GM12878 (cell line): Measurements from ENCODE around the gene IL27RA. TPM values are rescaled to one million over a fixed set of nuclear protein-coding genes. Genes with fewer than 3 reads are reported as not detected.

ENCODE experiments used
- ATAC-seq: fragments of 200-7000 bp; cut with Tn5 transposase; 3 replicates; pipeline ENCODE4 v1.9.1; 2020; ENCODE audit warnings: mild to moderate bottlenecking, moderate library complexity
- BruUV-seq: library from RNA; stranded (reverse); fragments of 400-500 nt; replicated peaks from 2 replicates; lab custom pipeline; 2021; lab: Mats Ljungman, UMichigan
- CTCF ChIA-PET: fragments of 300-600 bp; sonication (Branson Sonifier 250); formaldehyde crosslinking; extraction: SDS; loops from one replicate; lab custom pipeline; 2021; ENCODE audit warnings: inconsistent platforms; lab: Yijun Ruan, JAX
- POLR2A ChIA-PET: fragments of 350-600 bp; formaldehyde crosslinking; extraction: SDS; loops from one replicate; lab custom pipeline; 2021; ENCODE audit warnings: inconsistent platforms; lab: Charles Lee
- RAD21 ChIA-PET: fragments of 300-600 bp; sonication (Branson Sonifier 250); formaldehyde crosslinking; loops from one replicate; lab custom pipeline; 2023; ENCODE audit warnings: antibody characterized with exemption; ENCODE audit not compliant: unreplicated experiment; lab: Charles Lee
- SMC1A ChIA-PET: fragments of 300-600 bp; sonication (Branson Sonifier 250); formaldehyde crosslinking; loops from one replicate; lab custom pipeline; 2023; ENCODE audit not compliant: unreplicated experiment, uncharacterized antibody; lab: Charles Lee
- DNase-seq: peaks from one replicate; pipeline ENCODE4 v3.0.0-alpha.2; 2011; ENCODE audit warnings: low read depth, low spot score
- FAIRE-seq: peaks from 3 replicates; lab custom pipeline; 2011; peaks lifted over from hg19 to GRCh38; lab: Jason Lieb, UNC
- H2AFZ ChIP-seq: 2 replicates; pipeline ENCODE4 v1.6.0; 2011; ENCODE audit warnings: low read depth, low read length, control low read depth; ENCODE audit not compliant: control insufficient read depth
- H3K27ac ChIP-seq: 2 replicates; pipeline ENCODE4 v1.5.1; 2011; ENCODE audit warnings: control low read depth; ENCODE audit not compliant: control insufficient read depth, insufficient read depth
- H3K27me3 ChIP-seq, 2 experiments: replicated peaks in 1 of 2; 2 replicates each; pipeline versions ENCODE4 v1.6.0 to v1.6.1; 2011; ENCODE audit warnings: low read length in 1 of 2; ENCODE audit not compliant: control insufficient read depth in 2 of 2, insufficient read depth in 2 of 2
- H3K36me3 ChIP-seq, 2 experiments: 2 replicates each; pipeline ENCODE4 v1.5.1; 2011; ENCODE audit warnings: low read length in 1 of 2; ENCODE audit not compliant: control insufficient read depth in 2 of 2, insufficient read depth in 2 of 2
- H3K4me1 ChIP-seq: 2 replicates; pipeline ENCODE4 v1.6.1; 2011; ENCODE audit warnings: mild to moderate bottlenecking, low read length, moderate library complexity, mixed read lengths; ENCODE audit not compliant: control insufficient read depth, insufficient read depth
- H3K4me2 ChIP-seq: 2 replicates; pipeline ENCODE4 v1.6.0; 2011; ENCODE audit warnings: control low read depth; ENCODE audit not compliant: control insufficient read depth, insufficient read depth
- H3K4me3 ChIP-seq: fragments of 200-600 bp; sonication (generic); 2 replicates; pipeline ENCODE4 v1.5.1; 2016
- H3K79me2 ChIP-seq: 2 replicates; pipeline ENCODE4 v1.6.0; 2011; ENCODE audit warnings: low read length; ENCODE audit not compliant: control insufficient read depth, insufficient read depth
- H3K9ac ChIP-seq: 2 replicates; pipeline ENCODE4 v1.8.0; 2011; ENCODE audit warnings: low read length, control low read depth, mixed read lengths; ENCODE audit not compliant: control insufficient read depth, insufficient read depth
- H3K9me3 ChIP-seq: replicated peaks from 3 replicates; pipeline ENCODE4 v1.5.1; 2011; ENCODE audit warnings: mild to moderate bottlenecking, low read length; ENCODE audit not compliant: control insufficient read depth, insufficient read depth
- H4K20me1 ChIP-seq: 2 replicates; pipeline ENCODE4 v1.6.0; 2011; ENCODE audit not compliant: control insufficient read depth, insufficient read depth
- MXI1 ChIP-seq: fragments of 150-350 bp; IDR thresholded peaks from 2 replicates; pipeline ENCODE4 v1.6.1; 2011; ENCODE audit warnings: low read depth, mild to moderate bottlenecking, inconsistent platforms, low read length, improper control_type of control experiment
- WGBS: methylation state at CpG from one replicate; pipeline ENCODE4 v1.1.6; 2016; ENCODE audit warnings: low lambda C conversion rate; ENCODE audit not compliant: insufficient replicate concordance, insufficient coverage; ENCODE audit errors: missing lambda C conversion rate; 5-methylcytosine and 5-hydroxymethylcytosine counted together
- in situ Hi-C: fragments of 300-500 bp; cut with MboI; formaldehyde crosslinking; loops from 9 replicates; pipeline ENCODE4 v1.14.3; 2018; ENCODE audit warnings: mixed read lengths
- intact Hi-C: fragments of 100-400 bp; cut with micrococcal nuclease; formaldehyde crosslinking; loops from one replicate; pipeline ENCODE4 v1.14.2; 2022; ENCODE audit not compliant: unreplicated experiment
- polyA plus RNA-seq, 11 experiments: library from polyadenylated mRNA; depleted of rRNA in 4 of 11; unstranded in 6 of 11; stranded (reverse) in 5 of 11; fragments of >200 nt; fragmentation: Nextera tagmentation in 4 of 11; fragmentation: Illumina TruSeq in 1 of 11; extraction: Ambion mirVana in 4 of 11; extraction: Trizol in 1 of 11; gene quantifications; 1 replicate in 1 of 11; 2 replicates in 10 of 11; pipeline versions ENCODE4 v1.2.1 to v1.2.3, GENCODE V29; 2011 to 2016; ENCODE audit warnings: inconsistent platforms in 2 of 11, missing spikeins in 2 of 11, low read depth in 1 of 11
- total RNA-seq, 4 experiments: library from RNA; depleted of rRNA in 3 of 4; stranded (reverse); fragments of >200 nt in 3 of 4; fragmentation: Illumina TruSeq in 1 of 4; extraction: Trizol in 1 of 4; gene quantifications; 2 replicates each; pipeline versions ENCODE4 v1.2.1 to v1.2.3, GENCODE V29; 2013 to 2021
- TF ChIP-seq, protein P1 (sequence below), 3 experiments: IDR thresholded peaks in 2 of 3; conservative IDR thresholded peaks in 1 of 3; 2 replicates each; pipeline ENCODE4 v1.5.1; 2011; ENCODE audit warnings: low read depth in 3 of 3, low read length in 3 of 3, mild to moderate bottlenecking in 3 of 3, control low read depth in 2 of 3, moderate library complexity in 2 of 3, inconsistent platforms in 1 of 3, mixed read lengths in 1 of 3; ENCODE audit not compliant: control insufficient read depth in 2 of 3, insufficient read depth in 1 of 3; ENCODE audit errors: extremely low read depth in 1 of 3

Gene IL27RA
- total and polyA plus RNA-seq, 10 of the 15 experiments (the other 5 are each of a cell fraction or from before 2014, with no cell fraction given), result 8.4 to 63.5 (median 41.2) TPM

GRCh38 chr19:14058182-14059092 is 26.9 kb downstream of the IL27RA start:
- WGBS, result 15% methylated on average over 13 of the region's 17 CpGs
- no peak for ATAC-seq
- POLR2A ChIA-PET, result interaction anchor here (0.6 to 1.0 kb wide), 3 partner anchors 9 to 103 kb away, joined by 3 to 4 read pairs (median 3); no protein-coding TSS in a partner anchor

More at GRCh38 chr19:14058182-14059092, 26.9 kb downstream of the IL27RA start:
- Histone ChIP-seq H4K20me1 (no peaks in the 10 kb centered on the region; the same call in 1 of the 2 replicates), H3K4me1 (no peaks in the 10 kb centered on the region), H3K4me3 (no peak overlapping the region), H3K9me3 (no peaks in the 10 kb centered on the region)
- intact Hi-C loops (no loop called here), in situ Hi-C loops (loop anchor here (25.0 kb wide), 1 partner anchor 771 kb away; no protein-coding TSS in a partner anchor)
- CTCF ChIA-PET, result interaction anchor here (0.8 to 5.3 kb wide), 35 partner anchors 11 to 628 kb away, joined by 3 to 110 read pairs (median 4); partner anchors contain the start of genes ASF1B, IL27RA and MISP3
- TF ChIP-seq, protein P1, sequence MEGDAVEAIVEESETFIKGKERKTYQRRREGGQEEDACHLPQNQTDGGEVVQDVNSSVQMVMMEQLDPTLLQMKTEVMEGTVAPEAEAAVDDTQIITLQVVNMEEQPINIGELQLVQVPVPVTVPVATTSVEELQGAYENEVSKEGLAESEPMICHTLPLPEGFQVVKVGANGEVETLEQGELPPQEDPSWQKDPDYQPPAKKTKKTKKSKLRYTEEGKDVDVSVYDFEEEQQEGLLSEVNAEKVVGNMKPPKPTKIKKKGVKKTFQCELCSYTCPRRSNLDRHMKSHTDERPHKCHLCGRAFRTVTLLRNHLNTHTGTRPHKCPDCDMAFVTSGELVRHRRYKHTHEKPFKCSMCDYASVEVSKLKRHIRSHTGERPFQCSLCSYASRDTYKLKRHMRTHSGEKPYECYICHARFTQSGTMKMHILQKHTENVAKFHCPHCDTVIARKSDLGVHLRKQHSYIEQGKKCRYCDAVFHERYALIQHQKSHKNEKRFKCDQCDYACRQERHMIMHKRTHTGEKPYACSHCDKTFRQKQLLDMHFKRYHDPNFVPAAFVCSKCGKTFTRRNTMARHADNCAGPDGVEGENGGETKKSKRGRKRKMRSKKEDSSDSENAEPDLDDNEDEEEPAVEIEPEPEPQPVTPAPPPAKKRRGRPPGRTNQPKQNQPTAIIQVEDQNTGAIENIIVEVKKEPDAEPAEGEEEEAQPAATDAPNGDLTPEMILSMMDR (IDR thresholded peaks at IDR 0.05 in 2 of 3, conservative IDR thresholded peaks at IDR 0.05 in 1 of 3; ENCODE audit: control insufficient read depth in 2 of 3, extremely low read depth in 1 of 3, insufficient read depth in 1 of 3, low read depth in 3 of 3, low read length in 3 of 3), result no peak
- no peak for TF ChIP-seq MXI1
- TF ChIP-seq, all 136 proteins: peak for 0
- Histone ChIP-seq H3K27ac (no peak overlapping the region), H3K36me3 (no peaks in the 10 kb centered on the region), H3K27me3 (peaks cover 0 to 6% of the 10 kb centered on the region in 2 experiments), H3K4me2 (no peak overlapping the region), H3K9ac (no peak overlapping the region), H2AFZ (no peak overlapping the region), H3K79me2 (no peaks in the 10 kb centered on the region)
- no TSS peak for BruUV-seq
- ChIA-PET RAD21 (interaction anchor here (0.7 to 2.1 kb wide), 11 partner anchors 11 to 179 kb away, joined by 3 to 12 read pairs (median 4); partner anchors contain the start of genes ASF1B, IL27RA and MISP3), SMC1A (interaction anchor here (1.1 to 2.6 kb wide), 10 partner anchors 10 to 178 kb away, joined by 3 to 20 read pairs (median 6); partner anchors contain the start of genes ASF1B, IL27RA and MISP3)
- no peak for DNase-seq
- no peak for FAIRE-seq
